ENCODE measurements around the gene ARMC9.

Gene ARMC9, protein sequence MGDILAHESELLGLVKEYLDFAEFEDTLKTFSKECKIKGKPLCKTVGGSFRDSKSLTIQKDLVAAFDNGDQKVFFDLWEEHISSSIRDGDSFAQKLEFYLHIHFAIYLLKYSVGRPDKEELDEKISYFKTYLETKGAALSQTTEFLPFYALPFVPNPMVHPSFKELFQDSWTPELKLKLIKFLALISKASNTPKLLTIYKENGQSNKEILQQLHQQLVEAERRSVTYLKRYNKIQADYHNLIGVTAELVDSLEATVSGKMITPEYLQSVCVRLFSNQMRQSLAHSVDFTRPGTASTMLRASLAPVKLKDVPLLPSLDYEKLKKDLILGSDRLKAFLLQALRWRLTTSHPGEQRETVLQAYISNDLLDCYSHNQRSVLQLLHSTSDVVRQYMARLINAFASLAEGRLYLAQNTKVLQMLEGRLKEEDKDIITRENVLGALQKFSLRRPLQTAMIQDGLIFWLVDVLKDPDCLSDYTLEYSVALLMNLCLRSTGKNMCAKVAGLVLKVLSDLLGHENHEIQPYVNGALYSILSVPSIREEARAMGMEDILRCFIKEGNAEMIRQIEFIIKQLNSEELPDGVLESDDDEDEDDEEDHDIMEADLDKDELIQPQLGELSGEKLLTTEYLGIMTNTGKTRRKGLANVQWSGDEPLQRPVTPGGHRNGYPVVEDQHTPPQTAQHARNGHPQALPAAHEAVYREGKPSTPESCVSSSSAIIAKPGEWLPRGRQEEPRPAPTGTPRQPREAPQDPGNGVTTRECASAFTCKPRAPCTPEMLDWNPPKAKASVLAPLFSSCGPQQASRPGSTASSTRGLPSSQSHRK

DNA sequence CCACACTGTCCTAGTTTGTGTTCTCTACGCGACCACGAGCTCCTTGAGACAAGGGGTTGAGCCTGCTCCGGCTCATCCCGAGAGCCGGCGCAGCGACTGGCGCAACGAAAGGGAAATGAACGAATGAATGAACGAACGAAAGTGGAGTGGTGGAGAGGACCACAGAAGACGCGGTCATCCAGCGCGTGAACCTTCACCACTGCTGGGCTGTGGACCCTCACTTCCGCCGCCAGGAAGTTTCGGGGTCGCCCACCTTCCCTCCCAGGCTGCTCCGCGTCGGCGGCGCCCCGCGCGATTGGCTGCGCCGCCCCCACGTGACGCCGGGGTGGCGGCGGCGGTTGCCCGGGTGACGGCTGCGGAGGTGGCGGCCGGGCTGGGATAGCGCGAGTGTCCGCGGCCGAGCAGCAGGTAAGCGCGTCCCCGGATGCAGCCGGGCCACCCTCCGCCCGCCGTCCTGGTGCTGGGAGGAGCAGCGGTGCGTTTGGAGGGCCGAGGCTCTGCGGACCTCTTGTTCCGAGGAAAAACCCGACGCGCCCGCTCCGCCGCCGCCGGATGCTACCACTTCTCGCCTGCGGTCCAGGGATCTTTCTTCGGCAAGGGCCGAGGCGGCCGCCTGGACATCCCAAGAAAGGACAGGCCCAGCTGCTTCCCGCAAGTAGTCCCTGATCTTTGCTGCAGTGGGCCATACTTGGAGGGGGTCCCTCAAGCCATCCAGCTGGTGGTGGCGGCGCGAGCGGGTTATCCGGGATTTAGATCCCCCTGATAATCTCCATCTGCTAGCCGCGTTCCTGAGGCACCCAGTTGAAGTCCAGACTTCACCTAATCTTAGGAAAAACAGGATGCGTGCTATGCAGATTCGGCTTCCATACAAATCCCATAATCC is at the start of gene ARMC9:
TSS of gene ARMC9 (plus strand) at position 341 of the 883 bp plus-strand sequence. CDS start 7,608 bp downstream, outside the sequence.
- H3K36me3 ChIP-seq (ENCODE audit: insufficient read depth, low read length): no peaks in the 10 kb centered on the region
- H3K9ac ChIP-seq (ENCODE audit: low read depth, low read length): peak within 1 kb of the TSS; percentile 70
- H3K4me1 ChIP-seq (ENCODE audit: insufficient read depth, low read length): peaks cover 5% of the 10 kb centered on the region
- no peaks in the 10 kb centered on the region for H3K9me3 ChIP-seq (ENCODE audit: control insufficient read depth, insufficient read depth, low read length)

DNA sequence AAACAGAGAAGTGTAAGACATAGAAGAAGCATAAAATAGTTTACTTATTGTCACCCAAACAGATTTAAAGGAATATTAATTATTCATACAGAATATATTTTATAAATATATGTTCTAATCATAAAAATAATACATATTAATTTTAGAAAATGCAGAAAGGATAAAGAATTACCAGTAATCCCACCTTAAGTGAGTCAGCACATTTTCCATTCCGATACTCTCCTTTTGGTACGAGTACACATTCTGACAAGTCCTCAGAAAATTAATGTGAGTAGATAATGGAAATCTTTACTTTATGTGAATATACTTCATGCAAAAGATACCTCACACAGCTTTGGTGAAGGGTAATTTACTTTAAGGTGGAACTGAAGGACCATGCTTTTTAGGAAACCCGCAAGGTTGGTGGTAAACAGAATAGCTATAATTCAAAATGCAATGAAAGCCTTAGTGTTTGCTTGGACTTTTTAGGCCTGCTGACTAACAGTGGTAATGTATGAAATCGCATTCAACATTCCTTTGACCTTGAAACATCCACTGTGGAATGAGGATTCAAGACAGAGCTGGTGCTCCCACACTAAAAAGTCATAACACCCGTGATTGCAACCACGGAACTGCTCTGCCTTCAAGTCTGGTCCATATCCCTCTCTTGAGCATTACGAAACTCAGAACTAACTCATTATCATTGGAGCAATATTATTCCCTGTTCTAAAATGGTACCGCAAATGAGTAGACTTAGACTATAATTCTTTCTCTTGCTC is 45.5 kb upstream of the ARMC9 start:
- Histone ChIP-seq H3K36me3 (ENCODE audit: insufficient read depth, low read length) (peaks cover 16% of the 10 kb centered on the region; the same call in 1 of the 2 replicates), H3K9me3 (ENCODE audit: control insufficient read depth, insufficient read depth, low read length) (no peaks in the 10 kb centered on the region), H3K4me1 (ENCODE audit: insufficient read depth, low read length) (no peaks in the 10 kb centered on the region), H3K9ac (ENCODE audit: low read depth, low read length) (no peak overlapping the region)

DNA sequence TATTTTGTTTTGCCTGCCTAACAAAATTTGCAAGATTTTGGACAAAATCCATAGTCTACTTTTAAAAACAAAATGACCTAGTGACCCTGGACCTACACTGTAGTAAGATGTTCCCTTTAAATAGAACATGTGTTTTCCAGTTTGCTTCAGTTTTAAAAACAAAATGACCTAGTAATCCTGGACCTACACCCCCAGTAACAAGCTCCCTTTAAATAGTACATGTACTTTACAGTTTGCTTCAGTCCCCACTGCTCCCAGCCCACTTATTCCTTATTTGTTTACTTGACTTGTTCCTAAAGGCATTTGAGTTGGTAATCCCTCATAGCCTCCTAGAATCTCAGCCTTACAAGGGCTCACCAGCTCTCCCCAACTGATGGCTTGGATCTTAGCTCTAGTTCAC is 39.1 kb upstream of the ARMC9 start:
- Histone ChIP-seq H3K9ac (ENCODE audit: low read depth, low read length) (no peak overlapping the region), H3K4me1 (ENCODE audit: insufficient read depth, low read length) (peaks cover 15% of the 10 kb centered on the region; the same call in 1 of the 2 replicates), H3K9me3 (ENCODE audit: control insufficient read depth, insufficient read depth, low read length) (no peaks in the 10 kb centered on the region), H3K36me3 (ENCODE audit: insufficient read depth, low read length) (no peaks in the 10 kb centered on the region)

DNA sequence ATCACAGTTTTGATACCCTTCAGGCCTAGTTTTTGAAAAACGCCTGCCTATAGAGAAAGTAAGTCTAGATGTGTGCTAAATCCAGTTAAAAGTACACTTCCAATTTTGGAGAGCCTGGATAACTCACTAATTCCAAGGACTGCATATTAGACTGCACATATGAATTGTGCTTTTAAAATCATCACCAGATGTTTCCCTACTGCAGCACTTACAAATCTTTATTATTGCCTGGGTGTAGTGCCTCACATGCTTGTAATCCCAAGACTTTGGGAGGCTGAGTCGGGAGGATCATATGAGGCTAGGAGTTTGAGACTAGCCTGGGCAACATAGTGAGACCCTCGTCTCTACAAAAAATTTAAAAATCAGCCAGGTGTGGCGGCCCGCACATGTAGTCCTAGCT is 37.7 kb upstream of the ARMC9 start:
- peaks cover 15% of the 10 kb centered on the region; the same call in 1 of the 2 replicates for H3K4me1 ChIP-seq (ENCODE audit: insufficient read depth, low read length)
- peaks cover 6% of the 10 kb centered on the region; the same call in 1 of the 2 replicates for H3K36me3 ChIP-seq (ENCODE audit: insufficient read depth, low read length)
- H3K9ac ChIP-seq (ENCODE audit: low read depth, low read length): no peak overlapping the region
- H3K9me3 ChIP-seq (ENCODE audit: control insufficient read depth, insufficient read depth, low read length): no peaks in the 10 kb centered on the region

DNA sequence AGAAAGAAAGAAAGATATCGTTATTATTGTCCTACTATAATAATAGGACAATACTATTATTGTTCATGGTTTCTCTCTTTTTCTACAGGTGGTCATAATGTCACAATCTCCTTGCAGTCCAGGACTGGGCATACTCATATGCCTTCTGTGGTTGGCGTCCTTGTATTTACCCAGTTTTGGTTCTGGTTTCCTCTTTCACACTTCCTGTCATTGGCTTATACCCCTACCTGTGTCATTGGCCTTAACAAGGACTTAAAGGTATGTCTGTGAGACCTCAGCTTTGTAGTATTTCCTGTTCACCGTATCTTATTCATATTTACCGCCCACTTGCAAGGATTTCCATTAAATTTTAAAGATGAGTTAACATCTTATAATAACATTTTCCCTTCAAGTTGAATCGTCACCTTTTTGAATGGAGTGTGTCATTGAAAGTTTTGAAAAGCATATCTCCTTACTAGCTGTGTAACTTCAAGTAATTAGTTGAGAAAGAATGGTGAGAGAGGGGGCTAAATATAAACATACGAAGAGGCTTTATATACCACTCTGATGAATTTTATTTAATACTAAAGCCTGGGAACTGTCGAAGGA is 37.1 kb upstream of the ARMC9 start:
- Histone ChIP-seq H3K9ac (ENCODE audit: low read depth, low read length) (no peak overlapping the region), H3K9me3 (ENCODE audit: control insufficient read depth, insufficient read depth, low read length) (no peaks in the 10 kb centered on the region), H3K4me1 (ENCODE audit: insufficient read depth, low read length) (peaks cover 15% of the 10 kb centered on the region; the same call in 1 of the 2 replicates), H3K36me3 (ENCODE audit: insufficient read depth, low read length) (peaks cover 8% of the 10 kb centered on the region; the same call in 1 of the 2 replicates)

DNA sequence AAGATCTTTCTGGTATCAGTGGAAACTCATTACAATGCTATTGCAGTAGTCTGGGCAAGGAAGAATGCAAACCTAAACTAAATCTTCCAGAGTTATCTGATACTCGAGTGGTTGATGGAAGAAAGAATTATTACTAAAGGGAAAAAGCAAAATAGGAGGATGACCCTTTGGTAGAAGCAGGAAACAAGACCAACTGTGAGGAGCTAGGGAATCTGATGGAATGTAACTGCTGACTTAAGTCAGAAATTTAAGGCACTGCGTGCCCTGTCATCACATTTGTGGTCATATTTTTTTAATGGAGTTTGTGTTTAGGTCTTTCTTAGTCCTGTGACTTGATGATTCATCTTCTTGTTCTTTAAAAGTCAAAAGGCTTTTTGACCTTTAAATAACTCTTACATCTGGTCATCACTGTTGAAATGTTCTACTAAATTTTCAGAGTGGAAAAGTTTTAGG is 36.5 kb upstream of the ARMC9 start:
- H3K36me3 ChIP-seq (ENCODE audit: insufficient read depth, low read length): peaks cover 12% of the 10 kb centered on the region; the same call in 1 of the 2 replicates
- H3K9ac ChIP-seq (ENCODE audit: low read depth, low read length): no peak overlapping the region
- H3K4me1 ChIP-seq (ENCODE audit: insufficient read depth, low read length): peaks cover 15% of the 10 kb centered on the region; the same call in 1 of the 2 replicates
- H3K9me3 ChIP-seq (ENCODE audit: control insufficient read depth, insufficient read depth, low read length): no peaks in the 10 kb centered on the region

DNA sequence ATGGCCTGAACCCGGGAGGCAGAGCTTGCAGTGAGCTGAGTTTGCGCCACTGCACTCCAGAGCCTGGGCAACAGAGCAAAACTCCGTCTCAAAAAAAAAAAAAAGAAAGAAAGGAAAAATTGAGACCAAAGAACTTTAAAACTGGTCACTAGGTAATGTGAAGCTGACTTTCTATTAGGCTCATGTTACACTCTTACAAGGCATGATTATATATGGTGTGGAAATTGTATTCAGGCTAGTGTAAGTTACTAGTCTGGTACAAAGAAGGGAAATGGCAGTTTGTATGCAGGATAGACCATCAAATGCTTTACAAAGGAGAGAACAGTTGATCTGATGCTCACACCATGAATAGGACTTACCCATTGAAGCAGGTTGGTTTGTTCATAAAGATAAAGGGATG is 35.4 kb upstream of the ARMC9 start:
- H3K4me1 ChIP-seq (ENCODE audit: insufficient read depth, low read length): peaks cover 15% of the 10 kb centered on the region; the same call in 1 of the 2 replicates
- H3K9me3 ChIP-seq (ENCODE audit: control insufficient read depth, insufficient read depth, low read length): no peaks in the 10 kb centered on the region
- no peak overlapping the region for H3K9ac ChIP-seq (ENCODE audit: low read depth, low read length)
- H3K36me3 ChIP-seq (ENCODE audit: insufficient read depth, low read length): peaks cover 12% of the 10 kb centered on the region; the same call in 1 of the 2 replicates

DNA sequence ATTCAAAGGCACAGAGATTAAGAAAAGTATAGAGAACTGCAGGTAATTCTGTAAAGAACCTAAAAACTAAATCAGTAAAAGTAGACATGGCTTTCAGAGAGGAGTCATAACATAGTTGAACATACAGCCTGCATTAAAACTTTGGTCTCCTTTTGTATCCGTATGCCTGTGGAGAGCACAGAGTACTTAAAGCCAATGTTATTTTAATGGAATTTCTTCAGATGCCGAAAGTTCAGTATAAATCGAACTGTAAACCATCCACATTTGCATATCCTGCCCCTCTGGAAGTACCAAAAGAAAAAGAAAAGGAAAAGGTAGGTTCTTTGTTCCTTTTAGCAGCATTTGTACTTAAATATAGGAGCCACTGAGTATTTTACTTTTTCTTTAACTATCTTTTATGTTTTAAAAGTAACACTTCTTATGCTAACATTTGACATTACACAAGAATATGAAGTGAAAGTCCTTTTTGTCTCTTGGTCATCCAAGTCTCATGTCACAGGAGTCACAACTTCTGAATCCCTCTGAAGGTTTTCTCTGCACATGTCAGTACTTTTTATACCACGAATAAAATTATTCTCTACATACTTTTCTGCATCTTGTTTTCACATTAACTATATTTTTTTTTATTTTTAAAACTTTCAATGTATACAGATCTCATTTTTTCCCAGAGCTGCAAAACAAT is 34.9 kb upstream of the ARMC9 start:
- peaks cover 12% of the 10 kb centered on the region; the same call in 1 of the 2 replicates for H3K36me3 ChIP-seq (ENCODE audit: insufficient read depth, low read length)
- peaks cover 15% of the 10 kb centered on the region; the same call in 1 of the 2 replicates for H3K4me1 ChIP-seq (ENCODE audit: insufficient read depth, low read length)
- H3K9ac ChIP-seq (ENCODE audit: low read depth, low read length): no peak overlapping the region
- H3K9me3 ChIP-seq (ENCODE audit: control insufficient read depth, insufficient read depth, low read length): no peaks in the 10 kb centered on the region

DNA sequence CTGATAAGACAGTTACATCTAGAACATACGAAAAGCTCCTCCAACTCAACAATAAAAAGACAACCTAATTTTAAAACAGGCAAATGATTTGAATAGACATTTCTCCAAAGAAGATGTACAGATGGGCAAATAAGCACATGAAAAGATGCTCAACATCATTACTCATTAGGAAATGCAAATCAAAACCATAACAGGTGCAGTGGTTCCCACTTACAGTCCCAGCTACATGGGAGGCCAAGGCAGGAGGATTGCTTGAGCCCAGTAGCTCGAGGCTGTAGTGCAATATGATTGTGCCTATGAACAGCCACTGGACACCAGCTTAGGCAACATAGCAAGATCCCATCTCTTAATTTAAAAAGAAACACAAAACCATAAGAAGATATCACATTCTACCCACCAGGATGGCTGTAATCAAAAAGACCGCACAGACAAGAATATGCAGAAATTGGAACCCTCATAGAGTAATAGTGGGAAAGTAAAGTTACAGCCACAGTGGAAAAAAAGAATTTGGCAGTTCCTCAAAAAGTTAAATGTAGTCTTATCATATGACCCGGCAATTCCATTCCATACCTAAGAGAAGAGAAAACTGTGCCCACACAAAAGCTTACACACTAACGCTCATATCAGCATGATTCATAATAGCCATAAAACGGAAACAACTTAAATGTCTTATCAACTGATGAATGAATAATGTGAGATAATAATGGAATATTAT is 30.5 kb upstream of the ARMC9 start:
- peaks cover 5% of the 10 kb centered on the region; the same call in 1 of the 2 replicates for H3K4me1 ChIP-seq (ENCODE audit: insufficient read depth, low read length)
- H3K9me3 ChIP-seq (ENCODE audit: control insufficient read depth, insufficient read depth, low read length): no peaks in the 10 kb centered on the region
- peaks cover 34% of the 10 kb centered on the region for H3K36me3 ChIP-seq (ENCODE audit: insufficient read depth, low read length)
- no peak overlapping the region for H3K9ac ChIP-seq (ENCODE audit: low read depth, low read length)

DNA sequence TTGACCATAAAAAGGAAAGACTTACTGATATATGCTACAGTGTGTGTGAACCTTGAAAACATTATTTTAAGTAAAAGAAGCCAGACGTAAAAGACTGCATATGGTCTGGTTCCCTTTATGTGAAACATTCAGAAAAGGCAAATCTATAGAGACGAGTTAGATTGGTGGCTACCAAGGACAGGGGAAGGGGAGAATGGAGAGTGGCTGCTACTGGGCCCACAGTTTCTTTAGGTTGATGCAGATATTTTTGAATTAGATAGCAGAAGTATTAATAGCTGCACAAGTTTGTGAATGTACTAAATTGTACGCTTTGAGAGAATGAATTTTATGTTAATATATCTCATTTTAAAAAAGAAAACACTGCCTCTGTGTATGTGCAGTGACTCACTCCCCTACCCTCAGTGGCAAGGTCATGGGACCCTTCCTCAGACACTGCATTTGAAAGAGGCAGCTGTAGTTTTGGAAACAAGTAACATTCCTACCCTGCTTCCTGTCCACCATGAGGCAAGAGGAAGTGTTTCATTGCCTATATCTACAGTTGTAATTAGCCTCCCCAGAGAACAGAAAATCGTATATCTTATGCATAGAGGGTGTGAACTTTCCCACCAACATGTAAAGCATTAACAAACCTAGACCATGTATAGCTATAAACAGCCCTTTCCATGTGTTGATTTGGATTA is 29.8 kb upstream of the ARMC9 start:
- Histone ChIP-seq H3K4me1 (ENCODE audit: insufficient read depth, low read length) (no peaks in the 10 kb centered on the region), H3K9ac (ENCODE audit: low read depth, low read length) (no peak overlapping the region), H3K9me3 (ENCODE audit: control insufficient read depth, insufficient read depth, low read length) (no peaks in the 10 kb centered on the region), H3K36me3 (ENCODE audit: insufficient read depth, low read length) (peaks cover 34% of the 10 kb centered on the region)

DNA sequence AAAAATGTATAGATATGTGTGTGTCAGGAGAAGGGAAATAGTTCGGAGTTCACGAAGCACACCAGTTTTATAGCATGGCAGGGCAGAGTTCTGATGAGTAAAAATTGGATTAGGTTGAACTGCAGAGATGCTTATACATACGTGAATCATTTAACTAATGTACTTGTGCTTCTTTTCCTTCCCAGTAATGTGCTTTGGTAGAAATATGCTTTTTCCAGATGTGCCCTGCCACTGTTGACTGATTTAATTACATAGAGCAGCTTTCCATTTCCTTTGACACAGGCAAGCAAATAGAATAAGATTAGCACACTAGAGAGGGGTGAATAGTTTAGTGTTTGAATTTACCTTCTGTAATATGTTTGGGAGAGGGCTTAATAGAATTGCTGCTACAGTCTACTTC is 28.9 kb upstream of the ARMC9 start:
- H3K4me1 ChIP-seq (ENCODE audit: insufficient read depth, low read length): no peaks in the 10 kb centered on the region
- no peak overlapping the region for H3K9ac ChIP-seq (ENCODE audit: low read depth, low read length)
- H3K36me3 ChIP-seq (ENCODE audit: insufficient read depth, low read length): peaks cover 34% of the 10 kb centered on the region
- H3K9me3 ChIP-seq (ENCODE audit: control insufficient read depth, insufficient read depth, low read length): no peaks in the 10 kb centered on the region

DNA sequence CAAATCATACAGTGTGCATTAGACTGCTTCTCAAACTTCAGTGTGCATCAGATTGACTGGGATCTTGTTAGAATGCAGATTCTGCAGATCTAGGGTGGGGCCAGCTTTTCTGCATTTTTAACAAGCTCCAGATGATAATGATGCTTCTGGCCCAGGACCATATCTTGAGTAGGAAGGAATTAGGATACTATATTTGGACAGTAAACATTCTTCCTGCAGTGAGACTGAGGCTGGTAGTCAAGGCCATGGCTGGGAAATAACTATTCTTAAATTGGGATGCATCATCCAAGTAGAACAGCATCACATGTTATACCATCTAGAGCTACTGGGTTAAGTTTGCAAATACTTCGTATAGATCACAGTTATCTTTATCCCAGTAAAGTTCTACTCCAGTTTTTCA is 28.4 kb upstream of the ARMC9 start:
- Histone ChIP-seq H3K36me3 (ENCODE audit: insufficient read depth, low read length) (peaks cover 34% of the 10 kb centered on the region), H3K9me3 (ENCODE audit: control insufficient read depth, insufficient read depth, low read length) (no peaks in the 10 kb centered on the region), H3K9ac (ENCODE audit: low read depth, low read length) (no peak overlapping the region), H3K4me1 (ENCODE audit: insufficient read depth, low read length) (no peaks in the 10 kb centered on the region)
